Endothelial cell of umbilical vein (primary cell): ENCODE measurements around the gene TMEM52B. TPM values are rescaled to one million over a fixed set of nuclear protein-coding genes. Genes with fewer than 3 reads are reported as not detected.

Source experiments
- BruUV-seq: library from RNA; stranded (reverse); fragments of 400-500 nt; replicated peaks from 2 replicates; lab custom pipeline; 2021; lab: Mats Ljungman, UMichigan
- CTCF ChIA-PET: fragments of 300-600, 350-600 bp; sonication (Branson Sonifier 250); formaldehyde crosslinking; loops from one replicate; lab custom pipeline; 2021; ENCODE audit warnings: antibody characterized with exemption, inconsistent platforms; lab: Charles Lee
- POLR2A ChIA-PET: fragments of 300-600, 350-600 bp; sonication (Branson Sonifier 250); formaldehyde crosslinking; loops from one replicate; lab custom pipeline; 2021; ENCODE audit warnings: antibody characterized with exemption, inconsistent platforms; lab: Charles Lee
- DNase-seq: peaks from one replicate; pipeline ENCODE4 v3.0.0-alpha.2; 2011; ENCODE audit warnings: low read depth, low spot score
- FAIRE-seq: peaks from 2 replicates; lab custom pipeline; 2011; peaks lifted over from hg19 to GRCh38; lab: Jason Lieb, UNC
- H2AFZ ChIP-seq: 2 replicates; pipeline ENCODE4 v1.6.0; 2012; ENCODE audit warnings: low read depth, low read length, control low read depth, inconsistent platforms
- H3K27ac ChIP-seq: 2 replicates; pipeline ENCODE4 v1.5.1; 2011; ENCODE audit warnings: low read depth, mild to moderate bottlenecking, control low read depth, low read length, moderate library complexity; ENCODE audit not compliant: insufficient read depth
- H3K27me3 ChIP-seq, 2 experiments: 2 replicates each; pipeline versions ENCODE4 v1.6.0 to v1.6.1; 2011; ENCODE audit warnings: low read length in 2 of 2, mixed read lengths in 1 of 2; ENCODE audit not compliant: control insufficient read depth in 2 of 2, insufficient read depth in 2 of 2
- H3K36me3 ChIP-seq, 2 experiments: 2 replicates in 1 of 2; 3 replicates in 1 of 2; pipeline ENCODE4 v1.5.1; 2011; ENCODE audit warnings: low read length in 2 of 2, mild to moderate bottlenecking in 1 of 2, moderate library complexity in 1 of 2; ENCODE audit not compliant: control insufficient read depth in 2 of 2, insufficient read depth in 2 of 2; ENCODE audit errors: extremely low read depth in 1 of 2
- H3K4me1 ChIP-seq: 3 replicates; pipeline ENCODE4 v1.5.1; 2011; ENCODE audit warnings: mild to moderate bottlenecking, low read length; ENCODE audit not compliant: control insufficient read depth, insufficient read depth; ENCODE audit errors: extremely low read depth
- H3K4me2 ChIP-seq: 2 replicates; pipeline ENCODE4 v1.6.1; 2011; ENCODE audit warnings: low read length, control low read depth, mixed read lengths; ENCODE audit not compliant: insufficient read depth
- H3K4me3 ChIP-seq, 3 experiments: fragments of 200-600 bp in 1 of 3; sonication (generic), shearing (Covaris generic) in 1 of 3; replicated peaks in 1 of 3; 2 replicates each; pipeline ENCODE4 v1.5.1; 2011 to 2016; ENCODE audit warnings: control low read depth in 3 of 3, low read length in 3 of 3, mild to moderate bottlenecking in 2 of 3, inconsistent platforms in 1 of 3, low read depth in 1 of 3, moderate library complexity in 1 of 3; ENCODE audit not compliant: insufficient read depth in 1 of 3
- H3K79me2 ChIP-seq: 2 replicates; pipeline ENCODE4 v1.6.0; 2012; ENCODE audit warnings: low read length, inconsistent platforms; ENCODE audit not compliant: control insufficient read depth, insufficient read depth
- H3K9ac ChIP-seq: replicated peaks from 2 replicates; pipeline ENCODE3; 2011; ENCODE audit warnings: low read length, control low read depth; ENCODE audit not compliant: insufficient read depth; ENCODE audit errors: extremely low read depth
- H3K9me1 ChIP-seq: replicated peaks from 3 replicates; pipeline ENCODE4 v1.6.0; 2011; ENCODE audit warnings: mild to moderate bottlenecking, low read length; ENCODE audit not compliant: control insufficient read depth, insufficient read depth; ENCODE audit errors: extremely low read depth
- H3K9me3 ChIP-seq: replicated peaks from 2 replicates; pipeline ENCODE4 v1.5.1; 2012; ENCODE audit warnings: low read length, inconsistent platforms; ENCODE audit not compliant: control insufficient read depth, insufficient read depth
- H4K20me1 ChIP-seq: replicated peaks from 2 replicates; pipeline ENCODE3; 2011; ENCODE audit warnings: mild to moderate bottlenecking, low read length; ENCODE audit not compliant: control insufficient read depth, insufficient read depth; ENCODE audit errors: extremely low read depth
- CTCF ChIP-seq, 2 donors: IDR thresholded peaks; 1 replicate in 1 of 2; 2 replicates in 1 of 2; pipeline ENCODE4 v1.5.1; 2011; ENCODE audit warnings: low read length in 2 of 2, mild to moderate bottlenecking in 2 of 2, moderate library complexity in 2 of 2, control low read depth in 1 of 2, inconsistent platforms in 1 of 2, low read depth in 1 of 2; ENCODE audit not compliant: insufficient read depth in 1 of 2; ENCODE audit errors: extremely low read depth in 1 of 2
- EZH2 ChIP-seq: IDR thresholded peaks from 2 replicates; pipeline ENCODE4 v1.6.1; 2012; ENCODE audit warnings: borderline replicate concordance, low read depth, mild to moderate bottlenecking, moderate library complexity, low read length, inconsistent platforms; ENCODE audit not compliant: severe bottlenecking
- FOS ChIP-seq: IDR thresholded peaks from 2 replicates; pipeline ENCODE4 v1.6.1; 2011; ENCODE audit warnings: mild to moderate bottlenecking, low read length, moderate library complexity, borderline replicate concordance; ENCODE audit not compliant: insufficient read depth
- GATA2 ChIP-seq: IDR thresholded peaks from 2 replicates; pipeline ENCODE4 v1.7.0; 2011; ENCODE audit warnings: low read depth, mild to moderate bottlenecking, moderate library complexity, mixed read lengths, low read length; ENCODE audit not compliant: insufficient read length, insufficient read depth
- JUN ChIP-seq: IDR thresholded peaks from 2 replicates; pipeline ENCODE4 v1.6.1; 2011; ENCODE audit warnings: borderline replicate concordance, low read depth; ENCODE audit not compliant: insufficient read length, insufficient read depth
- MYC ChIP-seq: IDR thresholded peaks from one replicate; pipeline ENCODE4 v1.6.1; 2011; ENCODE audit warnings: mild to moderate bottlenecking, low read depth, low read length
- POLR2A ChIP-seq: IDR thresholded peaks from 2 replicates; pipeline ENCODE4 v1.6.1; 2012; ENCODE audit warnings: low read depth, mild to moderate bottlenecking, control low read depth, low read length
- POLR2AphosphoS5 ChIP-seq: IDR thresholded peaks from 2 replicates; pipeline ENCODE4 v1.6.1; 2012; ENCODE audit warnings: low read depth, mild to moderate bottlenecking, control low read depth, low read length, moderate library complexity; ENCODE audit not compliant: insufficient read depth
- dilution Hi-C: fragments of 300-500 bp; cut with MboI; formaldehyde crosslinking; loops from one replicate; pipeline ENCODE4 v1.15.0; 2019; ENCODE audit warnings: low sequenced_read_pairs; ENCODE audit not compliant: extremely low pct_ligation_motif_present
- intact Hi-C: fragments of 100-400 bp; cut with micrococcal nuclease; formaldehyde crosslinking; loops from one replicate; pipeline ENCODE4 v1.10.0; 2022
- polyA plus RNA-seq, 4 experiments: library from polyadenylated mRNA; depleted of rRNA in 3 of 4; stranded (reverse) in 3 of 4; unstranded in 1 of 4; fragments of >200 nt; gene quantifications; 2 replicates each; pipeline versions ENCODE4 v1.2.1 to v1.2.3, GENCODE V29; 2011 to 2012; ENCODE audit warnings: missing spikeins in 1 of 4
- total RNA-seq: library from RNA; stranded (reverse); gene quantifications from 2 replicates; pipeline ENCODE4 v1.2.3, GENCODE V29; 2021
- TF ChIP-seq, protein P1 (sequence below): IDR thresholded peaks from 2 replicates; pipeline ENCODE4 v1.6.1; 2011; ENCODE audit not compliant: insufficient read depth, insufficient read length

Gene TMEM52B
- total and polyA plus RNA-seq, 2 donors (not counting 3 experiments of a cell fraction or from before 2014, with no cell fraction given): 0.24 TPM; not detected in 1

DNA sequence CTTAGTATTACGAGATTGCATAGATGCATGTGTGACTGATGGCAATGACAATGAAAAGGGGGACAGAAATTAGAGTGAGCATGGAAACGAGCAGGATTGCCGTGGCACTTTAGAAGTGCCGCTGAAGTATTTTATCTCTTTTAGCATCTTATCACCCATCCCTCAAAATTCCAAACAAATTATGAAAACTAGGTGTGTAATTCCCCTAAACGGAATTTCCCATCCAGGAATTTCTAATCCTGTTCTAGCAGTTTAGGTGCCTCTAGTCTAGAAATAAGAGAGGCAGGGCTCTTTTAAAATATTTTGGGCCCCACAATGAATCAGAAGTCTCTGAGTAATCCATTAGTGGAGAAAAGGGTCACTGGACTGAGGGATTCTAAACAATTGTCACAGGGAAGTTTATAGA is 947 bp downstream of the TMEM52B start:
- CTCF ChIA-PET: no interaction called here
- no peaks in the 10 kb centered on the region for H3K36me3 ChIP-seq
- peaks cover 23 to 27% of the 10 kb centered on the region in 2 experiments for H3K27me3 ChIP-seq
- dilution Hi-C loops: no loop called here
- TF ChIP-seq POLR2AphosphoS5 (no peak), FOS (no peak), GATA2 (no peak), POLR2A (no peak), JUN (no peak), MYC (no peak), EZH2 (no peak), CTCF (IDR thresholded peaks at IDR 0.05; ENCODE audit: extremely low read depth in 1 of 2, insufficient read depth in 1 of 2, low read depth in 1 of 2, low read length in 2 of 2) (no peak)
- TF ChIP-seq, protein P1, sequence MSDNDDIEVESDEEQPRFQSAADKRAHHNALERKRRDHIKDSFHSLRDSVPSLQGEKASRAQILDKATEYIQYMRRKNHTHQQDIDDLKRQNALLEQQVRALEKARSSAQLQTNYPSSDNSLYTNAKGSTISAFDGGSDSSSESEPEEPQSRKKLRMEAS: no peak
- POLR2A ChIA-PET: no interaction called here
- no peaks in the 10 kb centered on the region for H3K4me1 ChIP-seq
- no peaks in the 10 kb centered on the region for H4K20me1 ChIP-seq
- no peak overlapping the region for H3K9ac ChIP-seq
- H3K9me3 ChIP-seq: no peaks in the 10 kb centered on the region
- no peaks in the 10 kb centered on the region for H3K9me1 ChIP-seq
- FAIRE-seq (no peak), DNase-seq (no peak)
- H3K4me2 ChIP-seq: no peak overlapping the region
- H3K4me3 ChIP-seq: no peak overlapping the region
- H3K79me2 ChIP-seq: no peaks in the 10 kb centered on the region
- no TSS peak for BruUV-seq
- no peak overlapping the region for H3K27ac ChIP-seq
- H2AFZ ChIP-seq: no peak overlapping the region
- intact Hi-C loops: no loop called here
